Occipital lobe (tissue), 2 donors: ENCODE data around the gene BHLHA9. TPM values are rescaled to one million over a fixed set of nuclear protein-coding genes. Genes with fewer than 3 reads are reported as not detected.

Source experiments
- DNase-seq: peaks from one replicate; lab custom pipeline; 2025; lab: John Stamatoyannopoulos, UW
- total RNA-seq: library from RNA; depleted of rRNA; stranded (reverse); fragments of >200 nt; gene quantifications from one replicate; pipeline ENCODE4 v1.2.3, GENCODE V29; 2014

Gene BHLHA9
- total RNA-seq, 1 donor from 2014 or later: not detected

GRCh38 chr17:1255041-1255440, 15.2 kb upstream of the BHLHA9 start:
- DNase-seq: no peak

DNA sequence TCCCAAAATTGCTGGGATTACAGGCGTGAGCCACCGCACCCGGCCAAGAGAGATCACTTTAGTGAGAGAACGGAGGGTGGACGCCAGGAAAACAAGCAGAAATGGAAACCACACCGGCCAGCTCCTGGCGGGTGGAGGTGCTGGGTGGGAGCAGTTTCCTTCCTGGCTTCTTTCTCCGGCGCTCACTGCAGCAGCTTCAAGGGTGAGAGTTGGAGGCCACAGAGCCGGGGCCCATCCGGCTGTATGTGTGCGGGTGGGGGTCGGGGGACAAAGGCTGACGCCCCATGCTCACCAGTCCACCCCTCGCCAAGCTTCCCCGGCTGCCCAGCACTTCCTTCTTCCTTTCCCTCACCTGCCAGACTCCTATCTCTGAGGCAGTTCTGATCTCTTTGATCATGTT, 13.5 kb upstream of the BHLHA9 start:
- DNase-seq: no peak

DNA sequence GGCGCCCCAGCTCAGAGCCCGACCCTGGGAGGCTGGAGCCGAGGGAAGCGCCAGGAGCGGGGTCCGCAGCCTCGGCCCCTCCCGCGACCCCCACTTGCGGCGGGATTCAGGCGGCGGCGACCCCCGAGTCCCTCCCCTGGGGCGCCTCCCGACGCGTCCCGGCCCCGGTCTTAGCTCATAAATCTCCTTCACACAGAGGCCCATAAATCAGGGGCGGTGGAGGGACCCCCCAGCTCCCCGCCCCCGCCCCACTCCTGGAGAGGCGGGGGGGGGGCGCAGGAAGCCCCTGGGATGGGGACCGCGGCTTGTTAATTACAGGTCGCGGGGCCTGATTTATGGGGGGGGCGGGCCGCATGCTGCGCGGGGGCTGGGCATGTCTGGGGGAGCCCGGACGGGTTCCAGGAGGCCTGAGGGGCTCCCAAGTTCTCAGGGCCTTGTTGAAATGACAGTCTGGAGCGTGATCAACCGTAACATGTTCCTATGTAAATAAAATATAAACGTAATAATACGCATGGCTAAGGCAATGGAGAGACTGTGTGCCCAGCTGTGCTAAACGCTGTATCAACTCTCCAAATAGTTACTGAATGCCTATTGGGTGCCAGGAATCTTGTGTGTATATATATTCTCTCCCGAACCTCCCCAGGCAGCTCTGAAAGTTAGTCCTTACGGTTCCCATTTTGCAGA, 10.0 kb upstream of the BHLHA9 start:
- DNase-seq: no peak

DNA sequence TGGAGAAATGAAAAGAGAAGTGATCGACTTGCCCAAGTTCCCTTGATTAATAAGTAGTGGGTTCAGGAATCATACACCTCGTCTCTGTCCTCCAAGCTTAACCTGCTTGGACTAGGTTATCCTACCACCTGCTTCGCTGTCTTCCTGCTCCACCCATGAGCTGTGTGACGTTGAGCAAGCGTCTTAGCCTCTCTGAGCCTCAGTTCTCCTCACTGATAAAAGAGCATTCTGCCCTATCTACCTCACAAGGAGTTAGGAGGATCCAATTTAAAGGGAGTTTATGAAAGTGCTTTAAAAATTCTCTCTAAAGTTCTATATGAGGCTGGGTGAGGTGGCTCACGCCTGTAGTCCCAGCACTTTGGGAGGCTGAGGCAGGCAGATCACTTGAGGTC, 9.5 kb upstream of the BHLHA9 start:
- DNase-seq: no peak

- no peak for DNase-seq
These were observed 6.0 kb upstream of the BHLHA9 start for GRCh38 chr17:1264196-1264595.

GRCh38 chr17:1267471-1267943, 2.7 kb upstream of the BHLHA9 start:
- DNase-seq: no peak

DNA sequence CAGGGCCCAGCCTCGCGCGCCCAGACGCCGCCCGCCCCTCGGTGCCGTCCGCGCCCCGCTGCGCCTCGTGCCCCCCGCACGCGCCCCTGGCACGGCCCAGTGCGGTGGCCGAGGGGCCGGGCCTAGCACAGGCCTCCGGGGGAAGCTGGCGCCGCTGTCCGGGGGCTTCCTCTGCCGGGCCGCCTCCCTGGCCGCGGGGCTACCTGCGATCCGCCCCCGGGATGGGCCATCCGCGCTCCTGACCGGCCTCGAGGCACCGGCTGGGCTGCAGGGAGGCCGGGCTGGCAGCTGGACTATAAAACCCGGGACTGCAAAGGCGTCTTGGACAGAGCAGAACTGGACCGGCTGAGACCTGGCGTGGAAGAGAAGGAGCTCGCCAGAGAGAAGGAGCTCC, 783 bp downstream of the BHLHA9 start:
- DNase-seq: no peak

- no peak for DNase-seq
These were observed 1.2 kb downstream of the BHLHA9 start for GRCh38 chr17:1271441-1271840.

- no peak for DNase-seq
These were observed 2.5 kb downstream of the BHLHA9 start for GRCh38 chr17:1272701-1273100.

- no peak for DNase-seq
These were observed 3.4 kb downstream of the BHLHA9 start for GRCh38 chr17:1273492-1274244.

DNA sequence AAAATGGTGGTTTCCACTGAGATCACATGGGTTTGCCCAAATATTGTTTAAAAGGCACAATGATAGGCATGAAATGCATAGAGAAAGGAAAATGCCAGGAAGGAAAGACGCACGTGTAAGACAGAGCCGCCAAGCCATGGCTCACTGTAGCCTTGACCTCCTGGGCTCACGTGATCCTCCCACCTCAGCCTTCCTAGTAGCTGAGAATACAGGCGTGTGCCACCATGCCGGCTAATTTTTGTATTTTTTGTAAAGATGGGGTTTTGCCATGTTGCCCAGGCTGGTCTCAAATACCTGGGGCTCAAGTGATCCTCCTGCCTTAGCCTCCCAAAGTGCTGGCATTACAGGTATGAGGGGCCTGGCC, 4.0 kb downstream of the BHLHA9 start:
- DNase-seq: no peak

DNA sequence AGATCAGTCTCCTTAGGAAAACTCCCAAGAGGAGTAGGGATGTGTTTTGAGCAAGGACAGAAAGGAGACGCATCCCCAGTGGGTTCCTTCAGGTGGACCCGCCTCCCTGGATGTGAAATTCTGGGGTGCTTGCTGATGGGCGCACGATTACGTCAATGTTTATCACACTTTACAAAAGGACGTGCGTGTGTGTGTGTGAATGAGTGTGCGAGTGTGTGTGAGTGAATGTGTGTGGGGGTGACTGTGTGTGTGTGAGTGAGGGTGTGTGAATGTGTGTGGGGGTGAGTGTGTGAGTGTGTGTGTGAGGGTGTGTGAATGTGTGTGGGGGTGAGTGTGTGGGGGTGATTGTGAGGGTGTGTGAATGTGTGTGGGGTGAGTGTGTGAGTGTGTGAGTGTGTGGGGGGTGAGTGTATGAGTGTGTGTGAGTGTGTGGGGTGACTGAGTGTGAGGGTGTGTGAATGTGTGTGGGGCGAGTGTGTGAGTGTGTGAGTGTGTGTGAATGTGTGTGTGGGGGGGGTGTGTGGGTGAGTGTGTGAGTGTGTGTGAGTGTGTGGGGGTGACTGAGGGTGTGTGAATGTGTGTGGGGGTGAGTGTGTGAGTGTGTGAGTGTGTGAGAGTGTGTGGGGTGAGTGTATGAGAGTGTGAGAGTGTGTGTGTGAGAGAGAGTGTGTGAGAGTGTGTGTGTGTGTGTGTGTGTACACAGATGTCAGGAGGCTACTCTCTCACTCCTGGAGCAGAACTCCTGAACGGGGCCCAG, 5.1 kb downstream of the BHLHA9 start:
- DNase-seq: no peak

DNA sequence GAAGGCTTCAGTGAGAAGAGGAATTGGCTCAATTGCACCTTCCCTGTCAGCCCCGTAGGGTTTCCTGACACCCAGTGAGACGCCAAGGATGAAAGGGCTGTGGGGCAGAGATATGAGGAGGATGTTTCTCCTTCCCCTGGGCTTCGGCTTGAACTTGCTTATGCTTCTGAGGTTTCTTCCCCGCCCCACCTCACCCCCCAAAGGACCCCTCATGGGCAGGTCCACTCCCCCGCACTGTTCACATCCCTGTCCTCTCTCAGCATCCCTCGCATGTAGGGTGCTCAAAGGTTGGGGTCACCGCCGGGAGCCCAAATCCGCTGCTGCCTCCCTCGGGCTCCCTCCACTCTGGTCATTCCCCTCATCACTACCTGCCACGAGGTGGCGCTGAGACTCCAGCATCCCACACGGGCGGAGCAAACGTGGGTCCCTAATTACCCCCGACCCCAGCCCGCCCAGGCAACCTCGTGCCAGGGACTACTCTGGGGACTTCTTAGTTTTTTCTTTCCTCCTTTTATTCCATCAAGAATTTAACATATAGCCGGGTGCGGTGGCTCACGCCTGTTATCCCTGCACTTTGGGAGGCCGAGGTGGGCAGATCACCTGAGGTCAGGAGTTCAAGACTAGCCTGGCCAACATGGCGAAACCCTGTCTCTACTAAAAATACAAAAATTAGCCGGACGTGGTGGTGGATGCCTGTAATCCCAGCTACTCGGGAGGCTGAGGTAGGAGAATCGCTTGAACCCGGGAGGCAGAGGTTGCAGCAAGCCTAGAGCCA, 5.9 kb downstream of the BHLHA9 start:
- no peak for DNase-seq

DNA sequence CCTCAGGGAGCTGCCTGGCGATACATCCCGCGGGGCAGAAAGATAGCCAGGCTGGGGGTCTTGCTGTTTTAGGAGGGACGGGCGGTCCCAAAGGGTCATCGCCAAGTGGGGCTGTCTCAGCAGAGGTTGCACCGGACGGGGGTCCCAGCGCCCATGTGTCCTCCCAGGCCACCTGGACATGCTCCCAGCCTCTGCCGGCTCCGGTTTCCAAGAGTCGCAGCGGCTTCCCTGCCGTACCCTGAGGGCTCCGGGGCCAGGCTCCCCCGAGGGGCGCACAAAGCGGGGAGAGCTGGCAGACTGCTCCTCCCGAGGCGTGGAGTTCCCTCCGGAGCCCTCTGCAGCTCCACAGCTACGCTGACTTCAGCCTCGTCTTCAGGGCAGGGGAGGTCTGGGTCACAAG, 10.4 kb downstream of the BHLHA9 start:
- DNase-seq: no peak

GRCh38 chr17:1286379-1287106, 16.3 kb downstream of the BHLHA9 start:
- DNase-seq: no peak

DNA sequence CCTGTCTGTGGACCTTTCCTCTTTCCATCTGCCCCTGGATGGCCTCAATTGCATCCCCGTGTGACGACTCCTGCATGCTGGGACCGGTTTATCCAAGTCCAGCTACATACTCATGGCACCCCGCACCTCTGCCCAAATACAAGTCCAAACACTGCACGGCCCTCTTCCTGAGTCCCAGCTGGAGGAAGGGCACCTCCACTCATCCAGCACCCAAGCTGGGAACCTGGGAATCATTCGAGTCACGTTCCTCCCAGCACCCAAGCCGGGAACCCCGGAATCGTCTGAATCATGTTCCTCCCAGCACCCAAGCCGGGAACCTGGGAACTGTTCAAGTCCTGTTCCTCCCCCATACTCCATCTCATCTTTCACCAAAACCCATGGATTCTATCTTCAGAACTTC, 19.5 kb downstream of the BHLHA9 start:
- no peak for DNase-seq

- DNase-seq: no peak
These were observed 20.4 kb downstream of the BHLHA9 start for GRCh38 chr17:1290676-1291075.

DNA sequence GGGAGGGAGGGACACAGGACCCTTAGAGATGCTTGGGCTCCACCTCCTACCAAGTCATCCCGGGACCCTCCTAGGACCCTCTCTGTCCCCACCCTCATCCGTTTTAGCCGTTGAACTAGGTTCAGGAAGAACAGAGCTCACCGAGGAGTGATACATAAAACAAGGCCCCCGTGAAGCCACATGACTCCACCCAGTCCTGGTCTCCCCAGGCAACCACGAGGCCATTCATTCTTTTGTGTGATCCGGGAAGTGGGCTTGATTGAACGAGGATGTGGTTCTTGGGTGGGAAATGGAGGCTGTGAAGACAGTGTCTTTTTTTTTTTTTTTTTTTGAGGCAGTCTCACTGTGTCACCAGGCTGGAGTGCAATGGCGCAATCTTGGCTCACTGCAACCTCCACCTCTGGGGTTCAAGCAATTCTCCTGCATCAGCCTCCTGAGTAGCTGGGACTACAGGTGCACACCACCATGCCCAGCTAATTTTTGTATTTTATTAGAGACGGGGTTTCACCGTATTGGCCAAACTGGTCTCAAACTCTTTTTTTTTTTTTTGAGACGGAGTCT, 24.0 kb downstream of the BHLHA9 start:
- DNase-seq: no peak

DNA sequence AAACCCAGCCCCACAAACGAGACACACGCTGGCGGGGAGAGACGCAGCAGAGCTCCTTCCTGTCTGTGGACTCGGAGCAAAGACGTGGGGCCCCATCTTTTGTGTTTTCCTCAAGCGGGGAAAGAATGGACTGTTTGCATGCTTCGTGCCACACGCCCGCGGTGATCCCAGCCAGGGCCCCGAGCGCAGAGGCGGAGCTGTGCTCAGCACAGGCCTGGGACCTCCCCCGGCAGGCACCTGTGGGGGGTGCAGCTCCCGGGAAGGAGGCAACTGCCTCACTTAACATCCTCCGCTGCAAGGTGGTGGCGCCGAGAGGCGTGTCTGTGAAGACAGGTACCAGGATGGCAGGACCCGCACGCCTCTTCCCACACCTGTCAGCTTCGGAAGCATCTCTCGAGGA, 28.4 kb downstream of the BHLHA9 start:
- no peak for DNase-seq

- no peak for DNase-seq
These were observed 29.5 kb downstream of the BHLHA9 start for GRCh38 chr17:1299552-1300370.
